Esophagus squamous epithelium (tissue), 4 donors: ENCODE measurements around the gene SLC1A2.

ENCODE experiments used
- CTCF ChIP-seq, 6 experiments: fragments of 450-650 bp in 4 of 6; fragments of 200-600 bp in 2 of 6; sonication (generic) in 2 of 6; IDR thresholded peaks; one replicate each; pipeline ENCODE4 v1.5.1; 2016 to 2019; ENCODE audit warnings: antibody characterized with exemption in 6 of 6, mild to moderate bottlenecking in 4 of 6, moderate library complexity in 4 of 6
- POLR2A ChIP-seq, 4 donors: fragments of 450-650 bp; IDR thresholded peaks; one replicate each; pipeline ENCODE4 v1.6.1; 2017; ENCODE audit warnings: antibody characterized with exemption in 4 of 4, mild to moderate bottlenecking in 4 of 4, moderate library complexity in 3 of 4

- TF ChIP-seq CTCF (IDR thresholded peaks at IDR 0.05) (no peak), POLR2A (IDR thresholded peaks at IDR 0.05) (no peak)
These were observed 156.6 kb downstream of the SLC1A2 start for GRCh38 chr11:35262735-35263134.
